Naive B cell (primary cell): ENCODE data around the gene PACSIN2. TPM values are rescaled to one million over a fixed set of nuclear protein-coding genes. Genes with fewer than 3 reads are reported as not detected.
A peak's percentile ranks its signal among the peaks of the same experiment; 100 is the strongest.
"Not testable (repeated sequence)": the region's sequence is repeated elsewhere in the genome, so short reads cannot be mapped to it uniquely, and the experiment has no call there.

ENCODE experiments used
- ATAC-seq, 2 donors: fragments of 150-1000 bp; cut with Tn5 transposase; 2 replicates each; pipeline ENCODE4 v1.10.0; 2021; ENCODE audit warnings: low read depth in 2 of 2, mild to moderate bottlenecking in 2 of 2, moderate library complexity in 2 of 2
- DNase-seq: peaks from one replicate; pipeline ENCODE4 v3.0.0; 2022
- H3K27ac Mint-ChIP-seq, 6 donors: one replicate each; pipeline ENCODE4 v1.8.0; 2020 to 2022; ENCODE audit warnings: mild to moderate bottlenecking in 6 of 6, mixed read lengths in 6 of 6, moderate library complexity in 5 of 6, inconsistent platforms in 2 of 6
- H3K27me3 Mint-ChIP-seq, 3 donors: one replicate each; pipeline ENCODE4 v1.8.0; 2021 to 2022; ENCODE audit warnings: mixed read lengths in 3 of 3, mild to moderate bottlenecking in 1 of 3
- H3K36me3 Mint-ChIP-seq, 2 donors: one replicate each; pipeline ENCODE4 v1.8.0; 2020 to 2022; ENCODE audit warnings: mixed read lengths in 2 of 2, inconsistent platforms in 1 of 2, mild to moderate bottlenecking in 1 of 2
- H3K4me1 Mint-ChIP-seq, 3 donors: one replicate each; pipeline ENCODE4 v1.8.0; 2020 to 2022; ENCODE audit warnings: mixed read lengths in 3 of 3, inconsistent platforms in 1 of 3, mild to moderate bottlenecking in 1 of 3, moderate library complexity in 1 of 3
- H3K4me3 Mint-ChIP-seq, 8 donors: one replicate each; pipeline ENCODE4 v1.8.0; 2020 to 2022; ENCODE audit warnings: mild to moderate bottlenecking in 8 of 8, mixed read lengths in 8 of 8, moderate library complexity in 8 of 8, inconsistent platforms in 2 of 8
- H3K9me3 Mint-ChIP-seq, 7 donors: one replicate each; pipeline ENCODE4 v1.8.0; 2020 to 2022; ENCODE audit warnings: mixed read lengths in 7 of 7, mild to moderate bottlenecking in 5 of 7, inconsistent platforms in 2 of 7, moderate library complexity in 1 of 7
- polyA plus RNA-seq, 6 donors: library from polyadenylated mRNA; unstranded; fragments of 300-500 nt; fragmentation: Illumina TruSeq; gene quantifications; one replicate each; pipeline ENCODE4 v1.2.3, GENCODE V29; 2021; ENCODE audit warnings: low read depth in 6 of 6

Gene PACSIN2
- polyA plus RNA-seq, 6 donors from 2014 or later, result 30.9 to 43.4 (median 37.3) TPM

DNA sequence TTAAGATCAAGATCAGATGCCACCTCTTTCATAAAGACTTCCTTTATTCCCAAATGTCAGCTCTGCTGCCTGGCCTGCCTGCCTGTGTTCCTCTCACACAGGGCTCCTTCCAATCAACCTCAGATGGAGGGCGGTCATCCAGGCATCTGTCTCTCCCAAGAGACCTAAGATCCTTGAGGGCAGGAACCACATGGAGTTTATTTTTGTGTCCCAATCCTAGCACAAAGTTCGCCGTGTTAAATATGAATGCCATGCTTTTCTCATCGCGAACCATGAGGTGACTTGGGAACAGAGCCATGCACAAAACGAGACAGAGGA lies 85.2 kb downstream of the PACSIN2 start:
- Mint-ChIP-seq H3K4me1 (peaks cover 84 to 96% (median 91%) of the 10 kb centered on the region in 3 donors), H3K36me3 (no peaks in the 10 kb centered on the region), H3K27me3 (no peaks in the 10 kb centered on the region), H3K27ac (peak overlapping the region; percentile 97 to 100 (median 98)), H3K4me3 (peak overlapping the region in 7 of 8 donors; percentile 1 to 91 (median 68)), H3K9me3 (no peaks in the 10 kb centered on the region)
- ATAC-seq, result no peak
- no peak for DNase-seq

DNA sequence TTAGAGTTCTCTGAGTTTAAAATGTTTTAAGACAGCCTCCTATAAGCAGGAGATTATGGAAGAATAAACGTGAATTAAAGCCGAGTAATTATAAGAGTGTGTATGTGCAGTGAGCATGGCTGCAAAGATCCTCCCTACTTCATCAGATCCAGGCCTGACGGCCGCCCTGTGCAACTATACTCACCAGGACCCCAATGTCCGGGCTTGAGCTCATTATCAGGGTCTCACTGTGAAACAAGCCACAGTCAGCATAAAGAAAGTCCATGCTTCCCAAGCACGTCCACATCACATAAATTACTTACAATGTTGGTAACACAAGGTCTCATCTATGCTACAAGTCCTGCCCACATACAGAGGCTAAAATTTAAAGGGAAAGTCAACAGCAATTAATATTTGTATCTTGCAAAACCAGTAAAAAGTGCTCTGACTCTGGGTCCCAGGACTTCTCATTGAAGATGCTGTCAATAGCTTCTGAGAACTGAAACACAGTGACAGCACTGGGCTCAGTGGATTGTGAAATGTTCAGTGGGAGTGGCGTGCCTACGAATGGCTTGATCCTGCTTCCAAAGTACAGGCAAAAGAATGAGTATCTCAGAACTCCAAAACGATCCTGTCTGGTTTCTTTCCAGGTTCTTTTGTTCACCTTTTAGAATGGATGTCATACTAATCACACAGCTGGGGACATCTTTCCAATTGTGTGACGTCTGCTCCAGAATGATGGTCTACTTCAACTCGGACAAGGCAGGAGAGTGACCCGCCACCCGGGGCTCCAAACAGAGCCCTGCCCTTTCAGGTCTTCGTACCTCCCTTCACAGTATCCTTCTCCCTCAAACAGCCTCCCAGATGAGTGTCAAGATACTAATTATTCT lies 85.7 kb downstream of the PACSIN2 start:
- DNase-seq (no peak), ATAC-seq (no peak)
- Mint-ChIP-seq H3K36me3 (no peaks in the 10 kb centered on the region), H3K4me1 (peaks cover 83 to 96% (median 91%) of the 10 kb centered on the region in 3 donors), H3K9me3 (no peaks in the 10 kb centered on the region), H3K27me3 (no peaks in the 10 kb centered on the region), H3K27ac (peak overlapping the region; percentile 97 to 100 (median 98)), H3K4me3 (peak overlapping the region in 6 of 8 donors; percentile 1 to 91 (median 70))

DNA sequence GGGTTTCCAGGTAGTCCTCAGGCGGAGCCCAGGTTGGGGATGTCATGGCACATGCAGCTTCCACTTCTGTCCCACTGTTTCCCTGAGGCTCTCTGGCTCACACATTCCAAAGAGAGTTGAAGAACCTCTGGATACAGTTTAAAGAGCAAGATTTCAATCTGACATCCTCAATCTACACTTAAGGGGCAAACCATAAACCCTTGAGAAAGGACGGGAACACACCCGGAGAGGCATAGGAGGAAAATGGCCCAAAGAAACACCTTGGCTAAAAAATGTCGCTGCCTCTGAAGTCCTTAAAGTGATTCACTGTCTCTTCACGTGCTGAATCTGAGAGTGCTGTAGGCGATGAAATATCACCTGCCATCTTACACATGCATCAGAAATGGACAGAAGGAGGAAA lies 87.0 kb downstream of the PACSIN2 start:
- Mint-ChIP-seq H3K9me3 (no peaks in the 10 kb centered on the region), H3K36me3 (no peaks in the 10 kb centered on the region), H3K4me1 (peaks cover 79 to 95% (median 87%) of the 10 kb centered on the region in 3 donors), H3K27ac (peak overlapping the region in 3 of 6 donors; percentile 64 to 98 (median 71)), H3K27me3 (no peaks in the 10 kb centered on the region), H3K4me3 (no peak overlapping the region)
- DNase-seq (no peak), ATAC-seq (no peak)

DNA sequence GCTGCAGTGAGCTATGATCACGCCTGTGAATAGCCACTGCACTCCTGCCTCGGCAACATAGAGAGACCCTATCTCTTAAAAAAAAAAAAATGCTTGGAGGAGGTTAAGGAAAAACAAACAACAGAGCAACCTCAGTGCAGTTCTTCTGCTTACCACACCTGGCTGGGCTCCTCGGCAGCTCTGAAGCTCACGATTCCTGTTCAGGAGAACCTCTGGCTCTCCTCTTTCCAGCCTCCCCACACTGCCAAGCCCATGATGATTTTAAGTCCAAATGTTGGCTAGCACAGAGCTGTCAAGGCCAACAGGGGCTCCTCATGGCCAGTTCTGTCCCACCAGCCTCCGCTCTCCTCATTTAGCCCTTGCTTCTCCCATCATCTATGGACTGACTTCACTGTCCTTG lies 88.2 kb downstream of the PACSIN2 start:
- H3K9me3 Mint-ChIP-seq, result no peaks in the 10 kb centered on the region
- H3K27ac Mint-ChIP-seq, result peak overlapping the region in 4 of 6 donors; percentile 59 to 86 (median 81)
- H3K4me1 Mint-ChIP-seq, result peaks cover 78 to 95% (median 87%) of the 10 kb centered on the region in 3 donors
- H3K4me3 Mint-ChIP-seq, result peak overlapping the region in 3 of 8 donors; percentile 7 to 63 (median 43)
- no peaks in the 10 kb centered on the region for H3K27me3 Mint-ChIP-seq
- ATAC-seq, result no peak
- no peak for DNase-seq
- no peaks in the 10 kb centered on the region for H3K36me3 Mint-ChIP-seq

DNA sequence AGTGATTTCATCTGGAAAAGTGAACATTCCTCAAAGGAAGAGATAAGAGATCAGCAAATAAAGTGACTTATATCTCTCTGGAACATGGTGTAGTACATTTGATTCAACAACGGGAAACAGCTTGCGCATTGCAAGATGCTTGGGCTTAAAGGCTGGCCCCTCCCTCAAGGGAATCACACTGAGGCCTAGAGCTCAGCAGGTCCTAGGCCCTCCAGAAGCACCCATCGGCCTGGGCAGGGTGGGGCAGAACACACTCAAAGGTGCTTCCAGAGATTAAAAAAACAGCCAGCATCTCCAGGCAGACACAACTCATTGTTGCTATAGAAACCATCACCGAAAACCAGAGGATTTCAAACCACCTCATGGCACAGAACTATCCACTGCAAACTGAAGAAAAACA lies 88.8 kb downstream of the PACSIN2 start:
- Mint-ChIP-seq H3K4me1 (peaks cover 71 to 94% (median 85%) of the 10 kb centered on the region in 3 donors), H3K27ac (peak overlapping the region; percentile 66 to 89 (median 77)), H3K36me3 (no peaks in the 10 kb centered on the region), H3K27me3 (no peaks in the 10 kb centered on the region), H3K9me3 (no peaks in the 10 kb centered on the region), H3K4me3 (peak overlapping the region in 7 of 8 donors; percentile 8 to 59 (median 31))
- ATAC-seq (no peak), DNase-seq (no peak)

DNA sequence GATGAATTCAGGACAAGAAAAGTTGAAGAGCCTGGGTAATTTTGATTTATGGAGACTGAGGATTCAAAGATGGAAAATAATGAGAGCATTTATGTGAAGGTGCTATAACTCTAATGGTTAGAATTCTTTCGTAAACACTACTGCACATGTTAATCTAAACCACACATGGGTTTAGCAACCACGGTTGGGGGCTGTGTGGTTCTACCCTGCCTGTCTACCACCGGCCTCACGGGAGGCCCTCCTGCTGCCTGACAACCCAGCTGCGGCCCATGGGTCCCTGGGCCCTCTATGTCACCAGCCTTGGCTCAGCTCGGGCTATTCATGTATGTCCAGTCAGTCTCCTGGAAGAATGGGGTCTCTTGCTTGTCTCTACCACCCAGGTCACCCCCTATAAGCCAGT lies 89.4 kb downstream of the PACSIN2 start:
- peak overlapping the region; percentile 8 to 74 (median 28) for H3K4me3 Mint-ChIP-seq
- peak overlapping the region; percentile 5 to 89 (median 80) for H3K27ac Mint-ChIP-seq
- no peaks in the 10 kb centered on the region for H3K36me3 Mint-ChIP-seq
- no peak for DNase-seq
- no peaks in the 10 kb centered on the region for H3K27me3 Mint-ChIP-seq
- no peaks in the 10 kb centered on the region for H3K9me3 Mint-ChIP-seq
- peaks cover 69 to 89% (median 85%) of the 10 kb centered on the region in 3 donors for H3K4me1 Mint-ChIP-seq
- ATAC-seq, result peak in 1 of 2 donors; percentile 27

DNA sequence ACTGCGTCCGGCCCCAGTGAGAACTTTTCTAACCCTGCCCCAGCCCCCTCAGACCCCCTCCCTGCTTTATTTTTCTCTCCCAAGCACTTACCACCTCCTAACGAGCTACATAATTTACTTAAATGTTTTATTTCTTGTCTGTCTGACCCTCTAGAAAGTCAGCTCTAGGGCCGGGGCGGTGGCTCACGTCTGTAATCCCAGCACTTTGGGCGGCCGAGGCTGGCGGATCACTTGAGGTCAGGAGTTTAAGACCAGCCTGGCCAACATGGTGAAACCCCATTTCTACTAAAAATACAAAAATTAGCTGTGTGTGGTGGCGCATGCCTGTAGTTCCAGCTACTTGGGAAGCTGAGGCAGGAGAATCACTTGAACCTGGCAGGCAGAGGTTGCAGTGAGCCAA lies 89.9 kb downstream of the PACSIN2 start:
- H3K4me3 Mint-ChIP-seq, result peak overlapping the region in 5 of 8 donors; percentile 8 to 74 (median 39)
- not testable (repeated sequence) for ATAC-seq, H3K27me3 Mint-ChIP-seq, H3K36me3 Mint-ChIP-seq, DNase-seq, H3K9me3 Mint-ChIP-seq
- H3K4me1 Mint-ChIP-seq, result peaks cover 68 to 87% (median 85%) of the 10 kb centered on the region in 3 donors
- H3K27ac Mint-ChIP-seq, result peak overlapping the region in 3 of 6 donors; percentile 60 to 89 (median 86)

DNA sequence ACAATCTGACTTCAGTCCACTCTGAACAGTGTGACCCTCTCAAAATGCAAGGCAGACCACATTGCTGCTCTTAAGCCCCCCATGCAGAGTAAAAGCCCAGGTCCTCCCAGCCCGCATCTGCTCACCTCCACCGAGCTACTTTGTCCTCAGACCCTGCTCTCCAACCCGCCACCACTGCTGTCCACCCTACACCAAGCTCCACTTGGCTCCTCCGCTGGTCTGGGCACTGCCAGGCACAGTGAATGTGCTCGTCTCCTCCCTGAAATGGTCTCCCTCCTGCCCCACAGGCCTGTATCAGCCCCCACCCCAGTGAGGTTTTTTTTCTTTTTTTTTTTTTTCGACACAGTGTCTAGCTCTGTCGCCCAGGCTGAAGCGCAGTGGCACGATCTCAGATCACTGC lies 90.5 kb downstream of the PACSIN2 start:
- no peaks in the 10 kb centered on the region for H3K9me3 Mint-ChIP-seq
- no peak for DNase-seq
- H3K4me1 Mint-ChIP-seq, result peaks cover 62 to 84% (median 79%) of the 10 kb centered on the region in 3 donors
- no peaks in the 10 kb centered on the region for H3K36me3 Mint-ChIP-seq
- peak overlapping the region in 3 of 8 donors; percentile 28 to 66 (median 31) for H3K4me3 Mint-ChIP-seq
- H3K27ac Mint-ChIP-seq, result peak overlapping the region; percentile 59 to 96 (median 78)
- ATAC-seq, result no peak
- no peaks in the 10 kb centered on the region for H3K27me3 Mint-ChIP-seq

DNA sequence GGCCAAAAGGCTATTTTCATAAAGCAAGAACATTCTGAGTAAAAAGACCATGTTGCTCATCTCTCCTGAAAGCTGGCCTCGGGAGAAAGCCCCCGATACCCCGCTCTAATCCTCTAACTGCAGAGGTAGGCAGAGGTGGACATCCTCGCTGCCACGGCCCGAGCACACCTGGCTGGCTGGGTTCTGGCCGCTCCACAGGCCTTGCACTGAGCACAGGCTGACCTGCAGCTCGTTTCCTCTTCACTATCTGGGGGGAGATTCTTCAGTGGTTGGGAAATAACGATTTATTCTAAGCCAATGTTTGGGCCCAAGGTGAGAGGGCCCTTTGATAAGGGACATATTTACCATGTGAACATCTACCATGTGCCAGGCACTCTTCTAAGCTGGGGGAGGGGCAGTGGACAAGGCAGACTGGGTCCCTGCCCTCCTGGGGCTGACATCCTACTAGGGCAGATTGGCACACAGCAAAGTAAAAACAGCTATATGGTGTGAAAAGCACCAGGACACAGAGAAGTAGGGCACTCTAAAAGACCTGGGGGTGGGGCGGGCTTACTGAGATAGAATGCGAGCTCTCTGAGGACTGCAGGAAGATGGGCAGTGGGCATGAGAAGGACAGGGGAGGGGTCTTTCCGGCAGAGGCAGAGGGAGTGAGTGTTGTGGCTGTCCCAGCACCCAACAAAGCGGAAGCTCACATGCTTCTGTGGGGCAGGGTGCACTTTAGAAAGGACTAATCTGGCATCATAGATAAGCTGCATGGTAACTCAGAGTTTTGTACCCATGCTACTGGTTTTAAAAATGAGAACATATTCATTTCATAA lies 92.4 kb downstream of the PACSIN2 start:
- Mint-ChIP-seq H3K36me3 (no peaks in the 10 kb centered on the region), H3K27me3 (no peaks in the 10 kb centered on the region), H3K27ac (peak overlapping the region; percentile 84 to 95 (median 90)), H3K9me3 (no peaks in the 10 kb centered on the region), H3K4me1 (peaks cover 52 to 83% (median 70%) of the 10 kb centered on the region in 3 donors), H3K4me3 (peak overlapping the region; percentile 22 to 84 (median 62))
- DNase-seq, result no peak
- peak; percentile 59 to 70 for ATAC-seq

DNA sequence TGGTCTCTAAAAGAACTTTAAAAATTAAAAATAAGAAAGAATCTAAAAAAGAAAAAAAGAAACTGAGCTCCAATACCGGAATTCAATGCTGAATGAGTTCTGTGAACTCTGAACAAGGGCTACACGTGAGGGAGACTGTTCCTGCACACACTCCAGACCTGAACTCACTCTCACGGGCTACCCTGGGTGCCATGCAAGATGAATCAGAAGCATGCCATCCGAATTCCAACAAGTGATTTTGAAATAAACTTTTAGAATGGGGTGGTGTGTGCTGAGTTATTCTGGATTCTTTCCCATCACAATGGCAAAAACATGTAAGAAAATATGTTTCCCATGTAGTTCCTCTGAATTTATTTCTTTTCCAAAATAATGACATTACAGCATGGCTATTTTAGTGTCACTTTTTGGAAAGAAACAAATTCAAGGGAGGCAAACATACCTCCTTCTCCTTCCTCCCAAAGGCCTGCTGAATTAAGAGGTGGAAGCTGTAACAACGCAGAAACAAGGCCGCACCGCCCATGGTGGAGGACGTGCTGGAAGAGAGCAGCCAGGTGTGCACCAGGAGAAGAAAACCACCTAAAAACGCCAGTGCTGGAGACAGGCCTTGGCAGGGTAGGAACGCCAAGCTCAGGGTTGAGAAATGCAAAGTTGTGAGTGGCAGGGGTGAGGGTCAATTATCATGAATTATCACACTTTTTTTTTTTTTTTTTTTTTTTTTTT lies 94.7 kb downstream of the PACSIN2 start:
- peak overlapping the region in 3 of 8 donors; percentile 45 to 64 (median 54) for H3K4me3 Mint-ChIP-seq
- H3K36me3 Mint-ChIP-seq, result no peaks in the 10 kb centered on the region
- H3K27me3 Mint-ChIP-seq, result no peaks in the 10 kb centered on the region
- H3K9me3 Mint-ChIP-seq, result no peaks in the 10 kb centered on the region
- H3K4me1 Mint-ChIP-seq, result peaks cover 48 to 74% (median 61%) of the 10 kb centered on the region in 3 donors
- H3K27ac Mint-ChIP-seq, result peak overlapping the region in 3 of 6 donors; percentile 79 to 96 (median 94)
- DNase-seq (no peak), ATAC-seq (no peak)

DNA sequence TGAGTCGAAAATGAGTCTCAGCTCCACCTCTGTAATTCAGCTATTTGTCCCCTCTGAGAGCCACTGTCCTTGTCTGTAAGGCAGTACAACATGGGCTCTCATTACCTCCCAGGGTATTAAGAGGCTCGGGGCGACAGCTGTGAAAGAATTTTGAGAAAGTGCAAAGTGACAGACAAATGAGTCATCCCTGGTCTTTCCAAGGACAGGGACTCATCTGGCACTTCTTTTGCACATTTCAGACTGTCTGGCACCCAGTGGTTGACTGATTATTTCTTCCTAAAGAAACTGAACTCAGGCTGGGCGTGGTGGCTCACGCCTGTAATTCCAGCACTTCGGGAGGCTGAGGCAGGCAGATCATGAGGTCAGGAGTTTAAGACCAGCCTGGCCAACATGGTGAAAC lies 95.8 kb downstream of the PACSIN2 start:
- Mint-ChIP-seq H3K27ac (peak overlapping the region in 1 of 6 donors; percentile 30), H3K27me3 (no peaks in the 10 kb centered on the region), H3K4me3 (peak overlapping the region in 1 of 8 donors; percentile 39), H3K4me1 (peaks cover 44 to 70% (median 58%) of the 10 kb centered on the region in 3 donors), H3K36me3 (no peaks in the 10 kb centered on the region), H3K9me3 (no peaks in the 10 kb centered on the region)
- ATAC-seq (no peak), DNase-seq (no peak)

DNA sequence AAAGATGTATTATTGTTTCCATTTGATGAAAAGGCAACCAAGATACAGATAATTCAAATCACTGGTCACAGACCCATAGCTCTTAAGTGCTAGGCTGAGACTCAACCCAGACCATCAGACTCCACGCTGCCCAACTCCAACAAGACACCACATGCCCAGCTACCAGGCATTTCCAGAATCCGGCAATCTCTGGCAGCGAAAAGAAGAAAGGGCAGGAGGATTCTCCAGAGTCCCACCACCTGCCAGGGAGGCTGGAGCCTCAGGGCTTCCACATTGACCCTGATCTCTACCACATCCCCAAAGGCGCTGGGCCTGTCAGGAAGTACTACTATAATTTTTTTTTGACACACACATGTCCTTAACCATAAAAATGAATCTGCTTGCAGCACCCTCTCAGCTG lies 96.4 kb downstream of the PACSIN2 start:
- Mint-ChIP-seq H3K9me3 (no peaks in the 10 kb centered on the region), H3K27ac (peak overlapping the region in 2 of 6 donors; percentile 38 to 52), H3K4me3 (peak overlapping the region in 2 of 8 donors; percentile 15 to 25), H3K4me1 (peaks cover 41 to 70% (median 55%) of the 10 kb centered on the region in 3 donors), H3K36me3 (no peaks in the 10 kb centered on the region), H3K27me3 (no peaks in the 10 kb centered on the region)
- DNase-seq (no peak), ATAC-seq (no peak)

DNA sequence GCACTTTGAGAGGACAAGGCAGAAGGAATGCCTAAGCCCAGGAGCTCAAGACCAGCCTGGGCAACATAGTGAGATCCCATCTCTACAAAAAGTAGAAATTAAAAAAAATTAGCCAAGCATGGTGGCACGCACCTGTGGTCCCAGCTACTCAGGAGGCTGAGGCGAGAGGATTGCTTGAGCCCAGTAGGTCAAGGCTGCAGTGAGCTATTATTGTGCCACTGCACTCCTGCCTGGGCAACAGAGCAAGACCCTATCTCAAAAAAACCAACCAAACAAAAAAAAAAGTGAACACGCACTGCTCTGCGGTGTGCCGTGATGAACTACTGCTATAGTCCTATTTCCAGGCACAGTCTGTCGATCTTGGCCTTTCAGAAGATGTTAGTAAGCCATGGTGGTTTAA lies 97.6 kb downstream of the PACSIN2 start:
- not testable (repeated sequence) for H3K9me3 Mint-ChIP-seq, H3K36me3 Mint-ChIP-seq, ATAC-seq, H3K27me3 Mint-ChIP-seq, H3K4me3 Mint-ChIP-seq, DNase-seq
- peak overlapping the region in 2 of 6 donors; percentile 49 to 84 for H3K27ac Mint-ChIP-seq
- peaks cover 34 to 68% (median 49%) of the 10 kb centered on the region in 3 donors for H3K4me1 Mint-ChIP-seq
